ENCODE data around the gene PIGX.

Gene PIGX

GRCh38 chr3:196775938-196776337, 63.8 kb downstream of the PIGX start:
- no peak for TF ChIP-seq CTCF (IDR thresholded peaks at IDR 0.05)
- no peak overlapping the region for H3K4me3 ChIP-seq
- H3K27ac ChIP-seq, result no peak overlapping the region
- DNase-seq (ENCODE audit: low spot score), result no peak

GRCh38 chr3:196777836-196778235, 65.7 kb downstream of the PIGX start:
- TF ChIP-seq CTCF (IDR thresholded peaks at IDR 0.05), result no peak
- H3K27ac ChIP-seq, result no peak overlapping the region
- no peak overlapping the region for H3K4me3 ChIP-seq
- no peak for DNase-seq (ENCODE audit: low spot score)

GRCh38 chr3:196778755-196779154, 66.6 kb downstream of the PIGX start:
- H3K27ac ChIP-seq, result no peak overlapping the region
- no peak for DNase-seq (ENCODE audit: low spot score)

GRCh38 chr3:196782511-196782910, 70.3 kb downstream of the PIGX start:
- no peak for TF ChIP-seq CTCF (IDR thresholded peaks at IDR 0.05)
- Histone ChIP-seq H3K27ac (no peak overlapping the region), H3K4me3 (no peak overlapping the region)
- no peak for DNase-seq (ENCODE audit: low spot score)

More at GRCh38 chr3:196778755-196779154, 66.6 kb downstream of the PIGX start:
- TF ChIP-seq CTCF (IDR thresholded peaks at IDR 0.05), result no peak
- H3K4me3 ChIP-seq, result no peak overlapping the region

All from coronary artery (tissue), 2 donors.